Ecto neural progenitor cell (in vitro differentiated cells): ENCODE data around the gene RGL2.
"Not testable (repeated sequence)": the region's sequence is repeated elsewhere in the genome, so short reads cannot be mapped to it uniquely, and the experiment has no call there.

Source experiments
- DNase-seq: peaks from one replicate; pipeline ENCODE4 v3.0.0-alpha.2; 2018; ENCODE audit warnings: low spot score

RGL2 gene

GRCh38 chr6:33294086-33294823 is 4.5 kb downstream of the RGL2 start:
- DNase-seq, result no peak

GRCh38 chr6:33292996-33293682 is 5.6 kb downstream of the RGL2 start:
- no peak for DNase-seq

- DNase-seq, result no peak
Observed at GRCh38 chr6:33290459-33290858, 8.3 kb downstream of the RGL2 start.

GRCh38 chr6:33289784-33290315 is 8.9 kb downstream of the RGL2 start:
- DNase-seq, result no peak

- peak; percentile 83 for DNase-seq
Observed at GRCh38 chr6:33288921-33289783, 9.6 kb downstream of the RGL2 start, which contains the start of the genes PFDN6 and WDR46. TSS of gene PFDN6 (plus strand) at chr6:33289601. CDS start at chr6:33289857, 256 bp downstream. TSS of gene WDR46 (minus strand) at chr6:33289239. CDS start at chr6:33289170, 69 bp downstream.

GRCh38 chr6:33288141-33288920 is 10.4 kb downstream of the RGL2 start:
- no peak for DNase-seq

GRCh38 chr6:33286946-33287914 is 11.5 kb downstream of the RGL2 start:
- no peak for DNase-seq

GRCh38 chr6:33285214-33285613 is 13.5 kb downstream of the RGL2 start:
- DNase-seq, result not testable (repeated sequence)

GRCh38 chr6:33280539-33280938 is 18.2 kb downstream of the RGL2 start:
- no peak for DNase-seq

- DNase-seq, result peak; percentile 64
Observed at GRCh38 chr6:33279971-33280511, 18.7 kb downstream of the RGL2 start.

- DNase-seq, result no peak
Observed at GRCh38 chr6:33279257-33279695, 19.5 kb downstream of the RGL2 start.

GRCh38 chr6:33278810-33279209 is 19.9 kb downstream of the RGL2 start:
- no peak for DNase-seq

GRCh38 chr6:33278392-33278741 is 20.4 kb downstream of the RGL2 start:
- no peak for DNase-seq

- peak; percentile 48 for DNase-seq
Observed at GRCh38 chr6:33277663-33278391, 20.9 kb downstream of the RGL2 start.

- peak; percentile 90 for DNase-seq
Observed at GRCh38 chr6:33276864-33277662, 21.7 kb downstream of the RGL2 start, which contains the start of gene B3GALT4. TSS of gene B3GALT4 (plus strand) at chr6:33277123. CDS start at chr6:33277420, 297 bp downstream.

GRCh38 chr6:33276581-33276863 is 22.2 kb downstream of the RGL2 start:
- DNase-seq, result no peak

GRCh38 chr6:33275795-33276580 is 22.8 kb downstream of the RGL2 start:
- not testable (repeated sequence) for DNase-seq
